ENCODE data around the gene OGDH.

Gene OGDH

GRCh38 chr7:44743750-44744149, 137.3 kb downstream of the OGDH start:
- DNase-seq = no peak

GRCh38 chr7:44748045-44748947, 141.9 kb downstream of the OGDH start, which contains the start of gene ZMIZ2:
Gene ZMIZ2 (plus strand): TSS chr7:44748847. CDS start chr7:44756250, 7,403 bp downstream.
- DNase-seq = peak; percentile 97

GRCh38 chr7:44748948-44749731, 142.7 kb downstream of the OGDH start:
- DNase-seq = no peak

GRCh38 chr7:44749992-44750391, 143.6 kb downstream of the OGDH start:
- no peak for DNase-seq

GRCh38 chr7:44750424-44750823, 144.0 kb downstream of the OGDH start:
- DNase-seq = no peak

- DNase-seq = no peak
These were observed 144.6 kb downstream of the OGDH start for GRCh38 chr7:44750921-44751571.

GRCh38 chr7:44752822-44753221, 146.4 kb downstream of the OGDH start:
- DNase-seq = no peak

- DNase-seq = no peak
These were observed 148.6 kb downstream of the OGDH start for GRCh38 chr7:44754802-44755697.

- no peak for DNase-seq
These were observed 149.5 kb downstream of the OGDH start for GRCh38 chr7:44755698-44756627.

- DNase-seq = no peak
These were observed 150.5 kb downstream of the OGDH start for GRCh38 chr7:44756904-44757303.

GRCh38 chr7:44757311-44757710, 150.9 kb downstream of the OGDH start:
- peak; percentile 90 for DNase-seq

GRCh38 chr7:44757739-44758138, 151.3 kb downstream of the OGDH start:
- DNase-seq = no peak

Measured in femur (tissue), 1 donor.